Lower lobe of right lung (tissue), 2 donors: Measurements from ENCODE around the gene CGB7. TPM values are rescaled to one million over a fixed set of nuclear protein-coding genes. Genes with fewer than 3 reads are reported as not detected.

Experiments used
- ATAC-seq, 2 donors: fragments of 200-7000 bp; cut with Tn5 transposase; one replicate each; pipeline ENCODE4 v1.9.1; 2020 to 2022; ENCODE audit warnings: mild to moderate bottlenecking in 2 of 2, moderate library complexity in 2 of 2
- DNase-seq: peaks from one replicate; pipeline ENCODE4 v3.0.0-alpha.2; 2020
- H3K27ac ChIP-seq: fragments of 200-600 bp; one replicate; pipeline ENCODE4 v1.8.0; 2022
- H3K27me3 ChIP-seq: fragments of 200-600 bp; one replicate; pipeline ENCODE4 v1.8.0; 2022; ENCODE audit warnings: low read depth
- H3K36me3 ChIP-seq: fragments of 200-600 bp; one replicate; pipeline ENCODE4 v1.8.0; 2022; ENCODE audit warnings: mild to moderate bottlenecking
- H3K4me1 ChIP-seq: fragments of 200-600 bp; one replicate; pipeline ENCODE4 v1.8.0; 2022
- H3K4me3 ChIP-seq: fragments of 200-600 bp; one replicate; pipeline ENCODE4 v1.8.0; 2022; ENCODE audit warnings: mild to moderate bottlenecking
- H3K9me3 ChIP-seq: fragments of 200-600 bp; one replicate; pipeline ENCODE4 v1.8.0; 2022
- intact Hi-C: fragments of 100-400 bp; cut with DNase I; formaldehyde crosslinking; loops from one replicate; pipeline ENCODE4 v1.11.0; 2022
- total RNA-seq: library from RNA; stranded (reverse); fragmentation: NEBNext Ultra II Directional; extraction: Animal tissue kit (Norgen Biotek cat#: 25700); gene quantifications from one replicate; pipeline ENCODE4 v1.2.1, GENCODE V29; 2021
- TF ChIP-seq, protein P1 (sequence below): fragments of 200-600 bp; IDR thresholded peaks from one replicate; pipeline ENCODE4 v1.8.0; 2022; ENCODE audit warnings: antibody characterized with exemption, mild to moderate bottlenecking
- donor health status: DM: no; HTN: yes; CAD: no; lungs with severe emphysema.

CGB7 gene
- total RNA-seq, 1 donor from 2014 or later = 0.77 TPM

DNA sequence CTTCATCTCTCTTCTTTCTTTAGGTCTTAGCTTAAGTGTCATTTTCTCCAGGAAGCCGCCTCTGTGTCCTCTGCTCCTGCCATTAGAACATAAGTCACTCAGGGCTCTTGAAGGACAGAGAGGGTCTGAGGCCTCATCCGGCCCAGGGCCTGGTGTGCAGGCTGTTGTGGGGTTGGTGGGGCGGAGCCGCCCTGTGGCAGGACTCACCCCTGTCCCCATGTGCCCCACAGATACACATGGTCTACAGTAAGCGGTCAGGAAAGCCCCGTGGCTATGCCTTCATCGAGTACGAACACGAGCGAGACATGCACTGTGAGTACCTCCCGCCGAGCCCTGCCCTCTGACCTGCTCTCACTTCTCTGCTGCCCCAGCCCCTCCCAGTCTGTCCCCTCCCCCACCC lies 43.6 kb upstream of the CGB7 start:
- TF ChIP-seq, protein P1, sequence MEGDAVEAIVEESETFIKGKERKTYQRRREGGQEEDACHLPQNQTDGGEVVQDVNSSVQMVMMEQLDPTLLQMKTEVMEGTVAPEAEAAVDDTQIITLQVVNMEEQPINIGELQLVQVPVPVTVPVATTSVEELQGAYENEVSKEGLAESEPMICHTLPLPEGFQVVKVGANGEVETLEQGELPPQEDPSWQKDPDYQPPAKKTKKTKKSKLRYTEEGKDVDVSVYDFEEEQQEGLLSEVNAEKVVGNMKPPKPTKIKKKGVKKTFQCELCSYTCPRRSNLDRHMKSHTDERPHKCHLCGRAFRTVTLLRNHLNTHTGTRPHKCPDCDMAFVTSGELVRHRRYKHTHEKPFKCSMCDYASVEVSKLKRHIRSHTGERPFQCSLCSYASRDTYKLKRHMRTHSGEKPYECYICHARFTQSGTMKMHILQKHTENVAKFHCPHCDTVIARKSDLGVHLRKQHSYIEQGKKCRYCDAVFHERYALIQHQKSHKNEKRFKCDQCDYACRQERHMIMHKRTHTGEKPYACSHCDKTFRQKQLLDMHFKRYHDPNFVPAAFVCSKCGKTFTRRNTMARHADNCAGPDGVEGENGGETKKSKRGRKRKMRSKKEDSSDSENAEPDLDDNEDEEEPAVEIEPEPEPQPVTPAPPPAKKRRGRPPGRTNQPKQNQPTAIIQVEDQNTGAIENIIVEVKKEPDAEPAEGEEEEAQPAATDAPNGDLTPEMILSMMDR = no peak
- H3K27ac ChIP-seq = no peak overlapping the region
- intact Hi-C loops = no loop called here
- peaks cover 100% of the 10 kb centered on the region for H3K36me3 ChIP-seq
- no peaks in the 10 kb centered on the region for H3K9me3 ChIP-seq
- H3K27me3 ChIP-seq = no peaks in the 10 kb centered on the region
- no peak overlapping the region for H3K4me3 ChIP-seq
- ATAC-seq (no peak), DNase-seq (no peak)
- H3K4me1 ChIP-seq = peaks cover 8% of the 10 kb centered on the region

DNA sequence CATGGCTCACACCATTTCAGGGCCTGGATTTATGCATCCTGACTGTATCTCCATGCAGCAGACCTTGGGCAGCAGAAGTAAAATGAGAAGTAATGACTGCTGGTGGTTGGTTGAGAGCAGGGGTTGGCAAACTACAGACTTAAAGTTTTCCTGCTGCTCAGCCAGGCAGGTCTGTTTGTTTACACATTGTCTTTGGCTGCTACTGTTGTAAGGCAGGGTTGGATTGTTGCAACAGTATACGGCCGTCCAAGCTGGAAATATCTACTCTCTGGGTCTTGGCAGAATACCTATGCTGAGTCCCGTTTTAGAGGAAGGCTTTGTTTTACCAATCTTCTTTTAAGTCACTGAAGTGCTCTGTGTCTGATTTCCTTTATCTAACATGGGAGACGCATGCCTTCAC lies 41.2 kb upstream of the CGB7 start:
- Histone ChIP-seq H3K36me3 (peaks cover 100% of the 10 kb centered on the region), H3K27me3 (no peaks in the 10 kb centered on the region), H3K4me1 (peaks cover 8% of the 10 kb centered on the region), H3K9me3 (no peaks in the 10 kb centered on the region), H3K4me3 (no peak overlapping the region), H3K27ac (no peak overlapping the region)
- TF ChIP-seq, protein P1 = no peak
- no peak for ATAC-seq
- intact Hi-C loops = loop anchor here (5.0 kb wide), 1 partner anchor 109 kb away; no protein-coding TSS in a partner anchor
- no peak for DNase-seq

DNA sequence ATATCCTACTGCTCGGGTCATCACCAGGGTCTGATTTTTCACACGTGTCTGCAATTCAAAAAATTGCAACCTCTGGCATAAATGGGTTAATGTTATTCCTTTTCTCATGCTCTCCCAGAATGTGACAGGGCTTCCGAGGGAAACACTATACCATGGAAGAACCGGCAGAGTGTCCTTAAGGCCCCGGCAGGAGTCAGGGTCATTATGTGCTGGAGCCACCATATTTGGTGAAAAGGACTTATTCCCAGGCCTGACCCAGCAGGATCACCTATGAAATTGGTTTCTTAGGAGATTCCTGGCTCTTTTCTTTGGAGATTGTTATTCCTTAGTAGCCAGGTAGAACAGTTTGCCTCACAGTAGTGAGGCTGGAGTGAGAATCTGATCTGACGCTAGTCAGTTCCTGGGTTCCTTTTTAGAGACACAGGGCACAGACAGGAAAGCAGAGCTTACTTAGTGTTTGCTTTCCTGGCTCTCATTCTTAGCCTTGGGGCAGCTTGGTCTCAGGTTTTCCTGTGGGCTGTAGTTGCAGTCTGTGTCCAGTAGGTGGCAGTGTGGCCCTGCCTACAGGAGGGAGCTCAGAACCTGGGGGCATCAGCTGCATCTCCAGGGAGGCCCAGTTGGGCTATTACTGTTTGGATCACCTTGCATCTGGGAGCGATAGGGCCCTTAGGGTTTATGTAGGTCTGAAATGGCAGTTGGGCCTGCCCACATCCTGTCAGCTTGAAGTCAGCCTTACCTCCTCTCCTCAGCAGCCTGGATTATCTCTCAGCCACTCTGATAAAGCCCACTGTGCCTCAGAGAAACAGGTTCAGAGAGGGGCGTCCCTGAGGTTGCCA lies 40.1 kb upstream of the CGB7 start:
- intact Hi-C loops = loop anchor here (5.0 kb wide), 1 partner anchor 110 kb away; no protein-coding TSS in a partner anchor
- TF ChIP-seq, protein P1 = peak; percentile 99
- peaks cover 8% of the 10 kb centered on the region for H3K4me1 ChIP-seq
- peaks cover 100% of the 10 kb centered on the region for H3K36me3 ChIP-seq
- H3K9me3 ChIP-seq = no peaks in the 10 kb centered on the region
- no peak overlapping the region for H3K4me3 ChIP-seq
- H3K27me3 ChIP-seq = no peaks in the 10 kb centered on the region
- peak; percentile 68 for DNase-seq
- peak; percentile 85 to 91 for ATAC-seq
- H3K27ac ChIP-seq = no peak overlapping the region

DNA sequence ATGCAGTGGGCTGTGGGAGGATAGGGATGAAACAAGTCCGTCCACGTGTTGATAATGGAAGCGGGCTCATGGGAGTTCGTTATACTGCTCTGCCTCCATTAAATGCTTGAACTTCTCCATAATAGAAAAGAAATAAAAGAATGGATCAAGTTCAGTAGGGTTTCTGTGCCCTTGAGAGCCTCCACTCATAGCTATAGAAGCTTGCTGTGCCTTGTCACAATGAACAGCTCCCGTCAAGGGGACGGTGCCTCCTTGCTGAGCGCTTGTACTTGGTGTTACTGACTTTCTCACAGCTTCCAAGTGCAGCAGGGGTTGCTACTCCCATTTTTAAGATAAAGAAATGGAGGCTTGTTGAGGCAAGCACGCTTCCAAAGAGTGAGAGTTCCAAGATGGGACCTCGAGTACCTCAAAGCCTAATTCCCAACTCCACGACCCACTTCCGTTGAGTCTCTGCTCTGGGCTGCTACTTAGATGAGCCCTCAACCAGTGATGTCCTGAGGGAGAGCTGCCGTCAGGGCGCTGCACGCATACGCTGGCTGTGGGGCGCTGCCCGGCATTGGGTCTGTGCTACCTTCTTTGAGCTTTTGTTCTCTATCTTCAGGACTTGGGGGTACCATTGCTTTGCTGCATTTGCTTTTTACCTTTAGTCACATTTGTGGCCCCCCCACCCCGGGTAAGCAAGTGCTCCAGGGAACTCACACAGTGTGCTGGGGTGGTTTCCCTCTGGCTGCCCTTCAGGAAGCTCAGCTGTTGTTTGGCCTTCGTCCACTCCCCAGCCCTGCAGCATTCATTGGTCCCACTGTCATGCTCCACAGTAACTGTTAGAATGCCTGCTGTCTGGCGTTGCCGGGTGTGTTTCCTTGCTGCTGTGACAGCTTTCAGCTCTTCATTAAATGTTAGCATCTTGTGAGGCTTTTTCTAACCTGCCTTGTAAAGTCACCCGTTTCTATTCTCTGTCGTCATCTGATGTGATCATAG lies 37.2 kb upstream of the CGB7 start:
- no peaks in the 10 kb centered on the region for H3K9me3 ChIP-seq
- TF ChIP-seq, protein P1 = no peak
- peaks cover 8% of the 10 kb centered on the region for H3K4me1 ChIP-seq
- peaks cover 100% of the 10 kb centered on the region for H3K36me3 ChIP-seq
- DNase-seq (no peak), ATAC-seq (no peak)
- H3K27ac ChIP-seq = no peak overlapping the region
- intact Hi-C loops = loop anchor here (5.0 kb wide), 1 partner anchor 113 kb away; no protein-coding TSS in a partner anchor
- no peak overlapping the region for H3K4me3 ChIP-seq
- no peaks in the 10 kb centered on the region for H3K27me3 ChIP-seq

DNA sequence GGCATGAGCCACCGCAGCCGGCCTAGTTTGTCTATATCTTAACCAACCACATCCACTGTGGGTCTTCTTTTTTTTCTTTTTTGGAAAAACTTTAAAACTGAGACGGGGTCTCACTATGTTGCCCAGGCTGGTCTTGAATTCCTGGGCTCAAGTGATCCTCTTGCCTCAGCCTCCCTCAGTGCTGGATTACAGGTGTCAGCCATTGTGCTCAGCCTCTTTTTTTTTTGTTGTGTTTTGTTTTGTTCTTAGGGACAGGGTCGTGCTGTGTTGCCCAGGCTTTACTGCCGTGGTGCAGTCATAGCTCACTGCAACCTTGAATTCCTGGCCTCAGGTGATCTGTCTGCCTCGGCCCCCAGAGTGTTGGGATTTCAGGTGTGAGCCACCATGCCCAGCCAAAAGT lies 35.1 kb upstream of the CGB7 start:
- Histone ChIP-seq H3K9me3 (no peaks in the 10 kb centered on the region), H3K27ac (no peak overlapping the region), H3K4me3 (no peak overlapping the region), H3K4me1 (peaks cover 6% of the 10 kb centered on the region), H3K36me3 (peaks cover 95% of the 10 kb centered on the region), H3K27me3 (no peaks in the 10 kb centered on the region)
- intact Hi-C loops = no loop called here
- TF ChIP-seq, protein P1 = no peak
- ATAC-seq = no peak
- DNase-seq = no peak
